Activated CD8-positive, alpha-beta memory T cell treated with anti-CD3 and anti-CD28 coated beads, Interleukin-2, amount 10 ng/mL, durations not matched to agents 7 days and 5 days (primary cell): ENCODE results near the gene FZD7. TPM values are rescaled to one million over a fixed set of nuclear protein-coding genes. Genes with fewer than 3 reads are reported as not detected.

Experiments used
- ATAC-seq: fragments of 150-1000 bp; cut with Tn5 transposase; one replicate; pipeline ENCODE4 v1.10.0; 2021; ENCODE audit warnings: moderate library complexity
- CTCF ChIA-PET: fragments of 350-600 bp; sonication (Branson Sonifier 250); formaldehyde crosslinking; loops from one replicate; lab custom pipeline; 2021; ENCODE audit warnings: antibody characterized with exemption; lab: Charles Lee
- DNase-seq: peaks from one replicate; pipeline ENCODE4 v3.0.0-alpha.2; 2020
- H3K27ac Mint-ChIP-seq: one replicate; pipeline ENCODE4 v1.8.0; 2021; ENCODE audit warnings: mild to moderate bottlenecking, mixed read lengths
- H3K27me3 Mint-ChIP-seq: one replicate; pipeline ENCODE4 v1.8.0; 2021; ENCODE audit warnings: mixed read lengths
- H3K36me3 Mint-ChIP-seq: one replicate; pipeline ENCODE4 v1.8.0; 2021; ENCODE audit warnings: mild to moderate bottlenecking, mixed read lengths
- H3K4me1 Mint-ChIP-seq: one replicate; pipeline ENCODE4 v1.8.0; 2021; ENCODE audit warnings: mixed read lengths
- H3K4me3 Mint-ChIP-seq: one replicate; pipeline ENCODE4 v1.8.0; 2021; ENCODE audit warnings: mild to moderate bottlenecking, moderate library complexity, mixed read lengths
- H3K9me3 Mint-ChIP-seq: one replicate; pipeline ENCODE4 v1.8.0; 2022; ENCODE audit warnings: low read depth, mixed read lengths
- total RNA-seq, 2 experiments: library from RNA; stranded (reverse); gene quantifications; one replicate each; pipeline ENCODE4 v1.2.3, GENCODE V29; 2021

The FZD7 gene
- total RNA-seq, 2 experiments from 2014 or later: 0.18 to 3.4 TPM

GRCh38 chr2:202002381-202002780 lies 31.3 kb upstream of the FZD7 start:
- Mint-ChIP-seq H3K4me1 (peaks cover 2% of the 10 kb centered on the region), H3K9me3 (no peaks in the 10 kb centered on the region), H3K27me3 (peaks cover 5% of the 10 kb centered on the region), H3K4me3 (no peak overlapping the region), H3K36me3 (no peaks in the 10 kb centered on the region), H3K27ac (no peak overlapping the region)
- ATAC-seq (no peak), DNase-seq (no peak)
- CTCF ChIA-PET: interaction anchor here (0.6 kb wide), 1 partner anchor 1337 kb away, joined by 4 read pairs; no protein-coding TSS in a partner anchor

GRCh38 chr2:202005272-202005887 lies 28.3 kb upstream of the FZD7 start:
- Mint-ChIP-seq H3K36me3 (no peaks in the 10 kb centered on the region), H3K27ac (no peak overlapping the region), H3K27me3 (peaks cover 22% of the 10 kb centered on the region), H3K9me3 (no peaks in the 10 kb centered on the region), H3K4me3 (no peak overlapping the region), H3K4me1 (peaks cover 2% of the 10 kb centered on the region)
- no peak for DNase-seq
- CTCF ChIA-PET: no interaction called here
- no peak for ATAC-seq

DNA sequence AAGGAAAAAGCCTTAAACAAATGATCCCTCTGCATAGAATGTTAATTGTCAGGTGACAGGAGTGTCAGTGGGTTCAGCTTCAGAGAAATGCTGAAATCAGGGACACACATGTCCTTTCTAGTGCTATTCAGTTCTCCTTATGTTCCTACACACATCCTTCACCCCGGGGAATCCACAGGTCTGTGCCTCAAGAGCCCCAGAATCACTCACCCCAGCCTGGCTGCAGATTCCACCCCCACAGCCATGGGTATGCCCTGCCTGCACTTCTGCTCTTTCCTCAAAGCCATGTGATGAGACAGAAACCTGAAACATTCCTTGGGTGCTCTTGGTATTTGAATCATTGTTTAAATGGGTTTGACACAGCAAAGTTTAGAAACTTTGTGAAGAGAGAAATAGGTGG lies 27.4 kb upstream of the FZD7 start:
- Mint-ChIP-seq H3K9me3 (no peaks in the 10 kb centered on the region), H3K36me3 (no peaks in the 10 kb centered on the region), H3K27me3 (peaks cover 27% of the 10 kb centered on the region), H3K4me1 (peaks cover 2% of the 10 kb centered on the region), H3K27ac (no peak overlapping the region), H3K4me3 (no peak overlapping the region)
- ATAC-seq (no peak), DNase-seq (no peak)
- CTCF ChIA-PET: no interaction called here

GRCh38 chr2:202007015-202007982 lies 26.4 kb upstream of the FZD7 start:
- H3K36me3 Mint-ChIP-seq: no peaks in the 10 kb centered on the region
- H3K4me3 Mint-ChIP-seq: no peak overlapping the region
- H3K4me1 Mint-ChIP-seq: peaks cover 2% of the 10 kb centered on the region
- DNase-seq: no peak
- no peak for ATAC-seq
- H3K27me3 Mint-ChIP-seq: peaks cover 29% of the 10 kb centered on the region
- no peak overlapping the region for H3K27ac Mint-ChIP-seq
- CTCF ChIA-PET: no interaction called here
- no peaks in the 10 kb centered on the region for H3K9me3 Mint-ChIP-seq

GRCh38 chr2:202007983-202008354 lies 25.7 kb upstream of the FZD7 start:
- CTCF ChIA-PET: no interaction called here
- no peak overlapping the region for H3K4me3 Mint-ChIP-seq

DNA sequence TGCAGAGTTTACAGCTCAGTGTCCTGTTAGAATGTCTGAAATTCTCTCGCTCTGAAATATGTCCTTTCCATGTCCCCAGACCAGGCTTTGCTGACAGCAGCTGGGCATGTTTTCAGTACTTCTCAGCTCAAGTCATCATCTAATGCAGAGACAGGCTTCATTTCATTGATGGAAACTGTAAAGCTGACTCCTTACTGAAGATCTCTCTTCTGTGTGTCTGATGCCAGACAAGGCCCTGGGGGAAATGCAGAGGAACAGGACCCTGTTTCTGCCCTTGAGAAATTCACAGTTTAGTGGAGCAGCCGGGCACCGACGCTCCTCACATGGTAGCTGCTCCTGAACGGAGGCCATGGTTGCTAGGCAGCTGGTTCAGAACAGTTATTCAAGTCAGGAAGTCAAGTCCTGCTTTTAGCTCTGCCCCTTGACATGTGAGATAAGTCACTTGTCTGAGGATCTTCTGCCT lies 24.6 kb upstream of the FZD7 start:
- H3K9me3 Mint-ChIP-seq: no peaks in the 10 kb centered on the region
- ATAC-seq: no peak
- no peak overlapping the region for H3K27ac Mint-ChIP-seq
- peaks cover 40% of the 10 kb centered on the region for H3K27me3 Mint-ChIP-seq
- CTCF ChIA-PET: no interaction called here
- DNase-seq: no peak
- H3K4me1 Mint-ChIP-seq: no peaks in the 10 kb centered on the region
- no peaks in the 10 kb centered on the region for H3K36me3 Mint-ChIP-seq
- no peak overlapping the region for H3K4me3 Mint-ChIP-seq

More at GRCh38 chr2:202007983-202008354, 25.7 kb upstream of the FZD7 start:
- Mint-ChIP-seq H3K27me3 (peaks cover 35% of the 10 kb centered on the region), H3K9me3 (no peaks in the 10 kb centered on the region), H3K4me1 (peaks cover 2% of the 10 kb centered on the region), H3K36me3 (no peaks in the 10 kb centered on the region), H3K27ac (no peak overlapping the region)
- ATAC-seq (no peak), DNase-seq (no peak)

DNA sequence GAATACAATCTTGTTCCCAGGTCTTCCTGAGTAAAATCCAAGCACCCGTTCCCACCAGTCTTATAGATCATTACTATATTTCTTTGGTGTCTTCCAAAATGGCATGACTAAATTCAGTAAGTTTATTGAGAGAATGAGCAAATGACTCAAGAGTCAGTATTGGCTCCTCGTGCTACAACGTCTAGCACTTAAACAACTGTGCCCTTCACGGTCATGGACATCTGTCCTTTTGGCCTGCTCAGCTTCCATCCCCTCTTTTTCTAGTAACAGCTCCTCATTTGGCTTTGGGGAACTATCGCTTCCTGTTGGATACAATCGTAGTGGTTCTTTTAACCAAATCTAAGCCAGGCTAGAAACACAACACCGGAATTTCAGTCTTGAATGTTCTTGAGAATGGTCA lies 24.1 kb upstream of the FZD7 start:
- Mint-ChIP-seq H3K4me1 (no peaks in the 10 kb centered on the region), H3K27me3 (peaks cover 44% of the 10 kb centered on the region), H3K9me3 (no peaks in the 10 kb centered on the region), H3K27ac (no peak overlapping the region), H3K36me3 (no peaks in the 10 kb centered on the region), H3K4me3 (no peak overlapping the region)
- ATAC-seq (no peak), DNase-seq (no peak)
- CTCF ChIA-PET: no interaction called here

DNA sequence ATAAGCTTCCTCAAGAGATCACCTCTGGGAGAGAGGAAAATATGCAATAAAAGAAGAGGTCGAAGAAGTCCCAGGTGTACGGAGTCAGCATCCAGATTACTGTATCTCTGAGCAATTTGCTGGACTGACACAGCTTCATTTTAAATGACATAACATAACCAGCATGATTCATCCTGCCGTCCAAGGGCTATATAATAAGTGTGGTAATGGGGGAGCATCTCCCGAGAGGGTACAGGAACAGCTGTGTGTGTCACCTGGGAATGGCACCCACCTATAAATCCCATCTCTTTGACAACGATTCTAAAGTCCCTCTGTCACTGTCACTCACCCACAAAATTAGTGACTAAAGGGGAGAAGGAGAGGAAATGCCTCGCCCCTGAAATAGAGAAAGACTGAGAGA lies 19.3 kb upstream of the FZD7 start:
- CTCF ChIA-PET: interaction anchor here (0.6 kb wide), 1 partner anchor 275 kb away, joined by 3 read pairs; no protein-coding TSS in a partner anchor
- no peak for DNase-seq
- H3K9me3 Mint-ChIP-seq: no peaks in the 10 kb centered on the region
- H3K4me1 Mint-ChIP-seq: no peaks in the 10 kb centered on the region
- H3K36me3 Mint-ChIP-seq: no peaks in the 10 kb centered on the region
- ATAC-seq: no peak
- peaks cover 39% of the 10 kb centered on the region for H3K27me3 Mint-ChIP-seq
- H3K27ac Mint-ChIP-seq: no peak overlapping the region
- no peak overlapping the region for H3K4me3 Mint-ChIP-seq

- DNase-seq (no peak), ATAC-seq (no peak)
- no peak overlapping the region for H3K4me3 Mint-ChIP-seq
- H3K36me3 Mint-ChIP-seq: no peaks in the 10 kb centered on the region
- H3K27me3 Mint-ChIP-seq: peaks cover 36% of the 10 kb centered on the region
- no peaks in the 10 kb centered on the region for H3K9me3 Mint-ChIP-seq
- H3K4me1 Mint-ChIP-seq: no peaks in the 10 kb centered on the region
- CTCF ChIA-PET: no interaction called here
- H3K27ac Mint-ChIP-seq: no peak overlapping the region
These were observed 18.9 kb upstream of the FZD7 start for GRCh38 chr2:202014759-202015211.

- H3K27me3 Mint-ChIP-seq: peaks cover 35% of the 10 kb centered on the region
- no peak overlapping the region for H3K27ac Mint-ChIP-seq
- CTCF ChIA-PET: no interaction called here
- H3K9me3 Mint-ChIP-seq: no peaks in the 10 kb centered on the region
- DNase-seq: no peak
- no peaks in the 10 kb centered on the region for H3K4me1 Mint-ChIP-seq
- no peak for ATAC-seq
- H3K36me3 Mint-ChIP-seq: no peaks in the 10 kb centered on the region
- no peak overlapping the region for H3K4me3 Mint-ChIP-seq
These were observed 18.2 kb upstream of the FZD7 start for GRCh38 chr2:202015471-202015870.

DNA sequence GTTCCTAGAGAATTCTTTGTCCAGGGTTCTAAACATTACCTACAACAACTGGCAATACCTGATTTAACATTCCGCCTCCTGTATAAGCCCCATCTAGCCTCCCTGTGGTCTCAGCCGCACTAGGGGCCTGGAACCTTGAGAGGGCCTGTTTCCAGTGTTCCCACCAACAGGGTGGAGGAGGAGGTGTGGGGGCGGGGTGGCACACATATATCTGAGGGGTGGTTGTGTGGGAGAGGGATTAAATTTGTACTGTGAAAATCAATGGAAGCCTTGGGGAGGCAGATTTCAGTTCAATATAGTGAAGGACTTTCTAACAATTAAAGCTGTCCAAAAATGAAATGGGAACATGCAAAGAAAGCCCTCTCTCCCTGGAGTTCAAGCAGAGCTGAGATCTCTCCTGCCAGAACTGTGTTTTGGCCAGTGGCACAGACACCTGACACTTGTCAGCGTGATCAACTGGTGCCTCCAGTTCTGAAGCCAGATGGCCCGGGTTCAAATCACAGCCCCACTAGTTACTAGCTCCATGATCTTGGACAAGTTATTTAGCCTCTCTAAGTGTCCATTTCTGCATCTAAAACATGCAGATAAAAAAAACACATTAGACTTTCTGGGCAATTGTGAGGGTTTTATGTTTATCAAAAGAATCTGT lies 17.0 kb upstream of the FZD7 start:
- H3K9me3 Mint-ChIP-seq: no peaks in the 10 kb centered on the region
- H3K36me3 Mint-ChIP-seq: no peaks in the 10 kb centered on the region
- ATAC-seq: no peak
- CTCF ChIA-PET: no interaction called here
- no peak overlapping the region for H3K4me3 Mint-ChIP-seq
- no peaks in the 10 kb centered on the region for H3K4me1 Mint-ChIP-seq
- DNase-seq: no peak
- H3K27me3 Mint-ChIP-seq: peaks cover 28% of the 10 kb centered on the region
- no peak overlapping the region for H3K27ac Mint-ChIP-seq

DNA sequence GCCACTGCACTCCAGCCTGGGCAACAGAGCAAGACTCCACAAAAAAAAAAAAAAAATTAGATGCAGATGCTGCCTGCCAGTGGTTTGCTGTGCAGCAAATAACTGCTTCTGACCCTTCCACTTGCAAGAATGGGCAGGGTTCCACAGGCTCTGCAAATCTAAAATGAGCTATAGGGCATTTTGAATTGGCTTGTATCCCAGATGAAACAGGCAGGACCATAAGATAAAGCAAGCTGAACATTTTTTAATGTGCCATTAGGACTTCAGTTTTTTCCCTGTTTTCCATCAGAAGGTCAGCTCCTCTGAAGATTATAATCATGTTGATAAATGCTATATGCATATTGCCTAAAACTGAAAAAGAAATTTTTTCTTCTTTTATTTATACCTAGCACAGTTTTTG lies 15.7 kb upstream of the FZD7 start:
- H3K9me3 Mint-ChIP-seq: no peaks in the 10 kb centered on the region
- CTCF ChIA-PET: interaction anchor here (1.2 kb wide), 1 partner anchor 58 kb away, joined by 3 read pairs; no protein-coding TSS in a partner anchor

DNA sequence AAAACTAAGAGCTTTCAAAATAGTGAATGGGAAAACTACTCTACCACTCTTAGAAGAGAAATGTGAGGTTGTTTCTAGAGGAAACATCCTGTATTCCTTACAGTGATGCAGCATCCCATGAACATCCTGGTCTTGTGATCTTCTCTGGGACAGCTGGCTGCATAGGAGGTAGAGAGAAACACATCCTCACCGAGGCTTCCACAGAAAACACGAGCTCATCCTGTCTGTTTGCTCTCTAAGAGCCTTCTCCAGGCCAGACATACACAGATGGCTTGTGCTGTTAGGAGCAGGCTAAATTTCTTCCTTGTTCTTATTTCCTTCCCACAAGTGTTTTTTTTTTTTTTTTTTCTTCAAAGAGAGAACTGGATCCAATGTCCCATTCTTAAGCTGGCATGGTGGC lies 14.7 kb upstream of the FZD7 start:
- peaks cover 20% of the 10 kb centered on the region for H3K27me3 Mint-ChIP-seq
- ATAC-seq (no peak), DNase-seq (no peak)
- H3K4me3 Mint-ChIP-seq: no peak overlapping the region
- H3K4me1 Mint-ChIP-seq: no peaks in the 10 kb centered on the region
- H3K36me3 Mint-ChIP-seq: no peaks in the 10 kb centered on the region
- H3K9me3 Mint-ChIP-seq: no peaks in the 10 kb centered on the region
- H3K27ac Mint-ChIP-seq: no peak overlapping the region
- CTCF ChIA-PET: no interaction called here

More for the DNA sequence above, 15.7 kb upstream of the FZD7 start:
- Mint-ChIP-seq H3K27ac (no peak overlapping the region), H3K36me3 (no peaks in the 10 kb centered on the region), H3K27me3 (peaks cover 25% of the 10 kb centered on the region), H3K4me3 (no peak overlapping the region), H3K4me1 (no peaks in the 10 kb centered on the region)
- DNase-seq (no peak), ATAC-seq (no peak)
